HG03108 (cell line): ENCODE measurements around the gene MAGI1.

Experiments used
- ATAC-seq: cut with Tn5 transposase; IDR thresholded peaks from one replicate; pipeline ENCODE4 v1.9.1; 2021; ENCODE audit warnings: moderate library complexity; ENCODE audit not compliant: unreplicated experiment

Gene MAGI1

DNA sequence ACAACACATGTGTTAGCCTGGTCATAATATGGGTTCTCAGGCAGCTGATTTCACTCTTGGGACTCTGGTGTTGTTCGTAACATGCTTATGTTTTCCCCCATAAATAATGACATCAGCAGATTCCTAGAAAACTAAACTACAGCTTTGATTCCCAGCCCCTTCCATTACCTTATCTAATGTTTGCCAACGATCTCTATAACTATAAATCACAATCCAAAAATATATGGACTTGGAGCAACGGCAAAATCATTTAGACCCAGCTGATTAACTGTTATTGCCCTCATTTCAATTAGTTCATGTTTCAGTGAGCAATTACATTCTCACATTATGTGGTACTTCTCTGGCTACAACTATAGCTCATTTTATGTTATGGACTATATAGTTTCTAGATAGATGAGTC is 531.3 kb downstream of the MAGI1 start:
- no peak for ATAC-seq

- ATAC-seq = no peak
These were observed 534.9 kb downstream of the MAGI1 start for GRCh38 chr3:65503776-65504175.

DNA sequence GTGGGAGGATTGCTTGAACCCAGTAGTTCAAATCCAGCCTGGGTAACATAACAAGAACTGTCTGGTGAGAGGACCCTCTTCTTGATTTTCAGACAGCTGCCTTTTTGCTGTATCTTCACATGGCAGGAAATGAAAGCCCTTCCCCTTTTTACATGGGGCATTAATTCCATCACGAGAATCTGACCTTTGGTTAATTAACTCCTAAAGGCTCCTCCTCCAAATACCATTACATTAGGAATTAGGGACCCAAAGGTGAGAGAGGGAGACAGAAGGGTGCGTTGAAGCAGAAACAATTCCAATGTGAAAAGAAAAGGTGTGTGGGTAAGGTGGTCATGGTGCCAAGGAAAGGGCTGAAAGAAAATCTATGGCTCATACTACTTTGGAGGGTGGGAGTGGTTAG is 536.2 kb downstream of the MAGI1 start:
- ATAC-seq = no peak

- ATAC-seq = no peak
These were observed 538.1 kb downstream of the MAGI1 start for GRCh38 chr3:65500398-65501306.

- ATAC-seq = no peak
These were observed 540.9 kb downstream of the MAGI1 start for GRCh38 chr3:65497846-65498245.

- ATAC-seq = no peak
These were observed 541.5 kb downstream of the MAGI1 start for GRCh38 chr3:65497236-65497635.

- no peak for ATAC-seq
These were observed 544.8 kb downstream of the MAGI1 start for GRCh38 chr3:65493938-65494337.

- ATAC-seq = no peak
These were observed 545.3 kb downstream of the MAGI1 start for GRCh38 chr3:65493371-65493882.

DNA sequence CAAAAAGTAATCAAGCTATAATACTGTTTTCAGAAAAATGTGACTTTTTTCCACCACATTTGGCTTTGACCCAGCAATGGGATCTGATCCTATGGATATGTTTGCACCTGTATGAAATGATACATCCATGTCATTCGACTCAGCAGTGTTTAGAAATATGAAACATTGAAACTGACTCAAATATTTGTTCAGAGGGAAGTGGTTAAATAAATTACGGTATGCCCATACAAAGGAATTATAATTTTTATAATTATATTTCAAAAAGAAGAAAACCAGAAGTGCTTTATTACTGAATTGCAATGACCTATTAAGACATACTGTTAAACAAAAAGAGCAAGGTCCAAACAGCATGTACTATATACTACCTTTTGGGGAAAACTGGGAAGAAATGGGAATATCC is 546.5 kb downstream of the MAGI1 start:
- no peak for ATAC-seq

GRCh38 chr3:65490114-65490513 is 548.6 kb downstream of the MAGI1 start:
- ATAC-seq = no peak

DNA sequence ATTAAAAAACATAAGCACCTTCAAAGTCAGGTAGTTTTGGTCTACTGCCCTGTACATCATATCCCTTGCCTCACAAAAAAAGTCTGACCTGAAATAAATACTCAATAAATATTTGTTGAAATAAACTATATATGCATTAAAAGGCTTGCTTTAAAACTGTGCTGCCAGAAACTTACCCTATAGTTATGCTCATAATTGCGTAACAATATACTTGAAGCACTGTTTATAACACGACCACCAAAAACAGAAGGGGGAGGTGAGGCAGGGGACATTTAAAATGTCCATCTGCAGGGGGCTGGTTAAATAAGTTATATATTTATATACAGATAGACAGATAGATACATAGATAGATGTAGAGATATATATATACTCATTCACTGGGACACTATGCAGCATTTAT is 549.5 kb downstream of the MAGI1 start:
- no peak for ATAC-seq

DNA sequence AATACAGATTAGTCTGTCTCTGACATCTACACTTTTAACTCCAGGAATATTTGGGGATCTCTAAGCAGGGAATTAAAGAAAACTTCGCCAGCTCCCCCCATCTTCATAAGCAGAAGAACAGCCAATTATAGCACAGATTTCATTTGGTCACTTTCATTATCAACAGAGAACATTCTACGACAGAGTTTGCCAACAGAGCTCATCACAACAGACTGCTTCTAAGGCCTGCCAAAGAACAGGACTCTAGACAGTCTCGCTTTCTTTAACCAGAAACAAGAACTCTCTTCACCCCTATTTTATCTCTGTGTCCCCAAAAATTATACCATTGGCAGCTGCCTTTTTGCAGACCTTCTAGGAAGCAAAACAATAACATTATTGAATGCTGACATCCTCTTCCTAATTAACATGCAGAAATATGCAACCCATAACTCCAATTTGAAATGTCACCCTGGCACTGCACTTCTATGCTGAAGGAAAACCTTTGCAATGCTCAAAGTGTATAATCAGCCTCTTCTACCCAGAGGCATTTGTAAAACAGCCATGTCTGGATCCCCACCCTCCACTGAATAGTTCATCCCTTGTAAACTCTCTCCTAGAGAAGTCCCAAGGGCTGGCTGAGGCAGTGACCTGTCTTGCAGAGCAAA is 552.8 kb downstream of the MAGI1 start:
- ATAC-seq = no peak

- no peak for ATAC-seq
These were observed 553.8 kb downstream of the MAGI1 start for GRCh38 chr3:65484964-65485363.

DNA sequence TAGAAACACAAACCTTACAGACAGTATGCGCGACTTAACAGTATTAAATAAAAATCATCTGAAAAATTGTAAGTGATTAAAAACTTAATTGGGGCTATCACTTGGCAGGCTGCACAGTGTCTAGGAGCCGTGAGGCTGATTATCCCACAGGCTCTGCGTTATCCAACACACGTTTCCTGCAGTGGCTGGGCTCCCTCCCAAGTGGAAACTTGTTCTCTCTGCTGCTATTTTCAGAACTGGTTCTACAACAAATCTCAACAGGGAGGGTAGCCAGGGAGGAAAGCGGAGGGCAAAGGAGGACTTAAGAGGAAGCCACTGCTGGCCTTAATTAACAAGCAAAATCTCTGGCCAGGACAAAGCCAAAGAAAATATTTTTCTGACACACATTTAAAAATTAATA is 555.2 kb downstream of the MAGI1 start:
- no peak for ATAC-seq

GRCh38 chr3:65483011-65483410 is 555.7 kb downstream of the MAGI1 start:
- no peak for ATAC-seq

- no peak for ATAC-seq
These were observed 557.6 kb downstream of the MAGI1 start for GRCh38 chr3:65481085-65481484.

DNA sequence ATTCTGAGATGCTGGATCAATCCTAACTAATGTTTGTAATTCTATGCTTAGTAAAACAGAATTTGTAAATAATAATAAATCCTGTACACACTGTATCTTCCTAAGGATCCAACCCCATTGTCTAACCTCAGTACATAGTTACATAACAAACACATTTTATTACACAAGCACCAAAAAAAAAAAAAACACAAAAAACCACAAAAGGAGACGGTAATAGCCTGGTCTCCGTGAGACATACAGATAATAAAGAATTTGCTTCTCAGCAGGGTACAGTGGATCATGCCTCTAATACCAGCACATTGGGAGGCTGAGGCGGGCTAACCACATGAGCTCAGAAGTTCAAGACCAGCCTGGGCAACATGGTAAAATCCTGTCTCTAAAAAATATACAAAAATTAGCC is 558.7 kb downstream of the MAGI1 start:
- no peak for ATAC-seq

DNA sequence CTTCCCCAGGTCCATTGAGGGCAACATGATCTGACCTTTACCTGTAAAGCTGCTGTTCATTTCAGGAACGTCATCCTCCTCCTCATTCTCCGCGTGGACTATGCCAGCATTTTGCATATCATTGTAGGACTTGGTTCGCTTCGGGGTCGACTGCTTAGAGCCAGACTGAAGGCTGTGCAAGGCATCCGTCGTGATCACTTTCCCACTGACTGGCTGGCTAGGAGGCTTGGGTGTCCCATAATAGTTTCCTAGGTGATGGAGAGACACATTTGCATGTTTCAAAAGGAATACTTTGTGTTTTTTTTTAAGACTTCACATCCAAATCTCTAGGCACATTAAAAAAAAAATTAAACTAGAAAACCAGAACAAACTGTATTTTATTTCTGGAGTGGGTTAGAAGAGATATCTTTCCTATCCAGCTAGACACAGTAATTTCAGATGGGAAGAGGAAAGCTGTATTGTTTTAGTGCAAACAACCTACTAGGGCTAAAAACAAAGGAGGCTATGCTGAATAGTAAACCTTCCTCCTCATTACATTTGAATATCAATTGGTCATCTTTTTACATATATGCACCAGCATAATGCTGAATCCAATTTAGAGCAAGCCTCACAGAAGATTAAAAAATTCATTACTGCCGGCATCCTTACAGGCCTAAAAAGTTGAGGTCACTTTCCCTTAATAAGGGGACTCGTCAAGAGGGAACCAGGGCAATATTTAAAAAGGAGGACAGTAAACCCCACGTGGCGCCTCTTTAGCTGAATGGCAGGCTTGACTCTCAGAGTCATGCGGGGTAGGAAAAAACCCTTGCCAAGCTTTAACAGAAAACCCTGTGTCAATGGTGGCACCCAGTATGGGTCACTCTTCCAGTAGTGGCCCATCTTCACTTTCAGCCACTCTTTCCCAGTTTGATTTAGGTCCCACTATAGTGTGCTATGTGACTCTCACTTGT is 559.9 kb downstream of the MAGI1 start:
- no peak for ATAC-seq

DNA sequence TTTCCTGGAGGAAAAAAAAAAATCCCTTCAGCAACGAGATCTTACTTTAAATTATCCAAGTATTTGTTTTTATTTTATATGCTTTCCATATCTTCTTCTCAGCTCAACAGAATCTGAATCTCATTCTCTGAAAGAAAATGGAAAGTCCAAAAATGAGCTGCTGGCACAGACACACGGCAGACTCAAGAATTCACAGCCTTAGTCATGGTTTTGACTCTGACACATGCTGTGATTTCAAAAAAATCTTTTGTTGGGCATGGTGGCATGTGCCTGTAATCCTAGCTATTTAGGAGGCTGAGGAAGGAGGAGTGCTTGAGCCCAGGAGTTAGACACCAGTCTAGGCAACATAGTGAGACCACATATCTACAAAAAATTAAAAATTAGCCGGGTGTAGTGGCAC is 565.0 kb downstream of the MAGI1 start:
- no peak for ATAC-seq

DNA sequence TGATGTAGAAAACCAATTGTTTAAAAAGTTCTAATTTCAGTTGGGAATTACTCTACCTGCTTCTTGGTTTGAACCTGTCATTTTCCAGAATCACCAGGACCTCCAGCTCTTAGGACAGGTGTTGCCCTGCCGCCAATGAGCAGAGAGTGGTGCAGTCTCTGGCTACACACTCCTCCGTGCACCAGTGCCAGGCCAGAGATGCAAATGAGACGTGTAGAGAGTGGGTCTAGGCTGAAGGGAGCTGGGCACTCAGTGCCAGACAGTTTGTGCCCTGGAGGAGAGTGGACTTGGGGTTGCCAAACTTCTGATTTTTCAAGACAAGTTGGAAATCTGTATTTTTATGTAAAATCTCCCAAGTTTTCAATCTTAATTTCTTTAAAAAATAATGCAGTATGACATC is 566.2 kb downstream of the MAGI1 start:
- ATAC-seq = no peak
